Measurements from ENCODE around the gene BORCS6. TPM values are rescaled to one million over a fixed set of nuclear protein-coding genes. Genes with fewer than 3 reads are reported as not detected.

Gene BORCS6
- total RNA-seq, 1 experiment from 2014 or later = 6.4 TPM

DNA sequence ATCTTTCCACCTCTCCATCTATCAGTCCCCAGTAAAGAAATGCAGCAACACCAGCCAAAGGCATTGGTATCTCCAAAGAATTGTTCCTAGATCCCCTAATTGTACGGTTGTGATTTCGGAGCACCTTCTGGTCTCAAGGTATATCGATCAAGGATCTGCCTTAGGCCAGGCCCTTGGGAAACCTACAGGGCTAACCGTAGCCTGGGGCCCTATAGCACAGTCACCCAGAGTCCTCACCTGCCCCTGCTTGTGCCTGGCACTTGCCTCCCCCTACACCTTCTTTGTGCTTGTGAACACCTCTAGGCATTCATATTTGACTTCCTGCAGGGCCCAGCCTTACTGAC lies 37.2 kb upstream of the BORCS6 start:
- H3K79me2 ChIP-seq (ENCODE audit: low read depth) = no peaks in the 10 kb centered on the region
- no peaks in the 10 kb centered on the region for H3K9me2 ChIP-seq (ENCODE audit: insufficient read depth)
- no peaks in the 10 kb centered on the region for H3K36me3 ChIP-seq (ENCODE audit: low read depth)
- BruUV-seq (replicated peaks) = no TSS peak
- intact Hi-C loops (cut with micrococcal nuclease; ENCODE audit: unreplicated experiment) = loop anchor here (10.0 kb wide), 1 partner anchor 518 kb away; the partner anchor contains the start of gene CCDC42
- no peak overlapping the region for H3K4me3 ChIP-seq
- H2AFZ ChIP-seq = no peak overlapping the region
- H3K9me3 ChIP-seq (ENCODE audit: insufficient read depth, low read depth) = no peaks in the 10 kb centered on the region
- H3F3A ChIP-seq (ENCODE audit: insufficient read depth, low read depth) = peaks cover 26% of the 10 kb centered on the region
- no peaks in the 10 kb centered on the region for H3K27me3 ChIP-seq (ENCODE audit: insufficient read depth, low read depth)
- H4K20me1 ChIP-seq (ENCODE audit: insufficient read depth) = no peaks in the 10 kb centered on the region
- H3K4me1 ChIP-seq (replicated peaks; ENCODE audit: insufficient read depth) = no peaks in the 10 kb centered on the region; the same call in 1 of the 2 replicates
- no peak for DNase-seq
- ChIA-PET POLR2A (ENCODE audit: unreplicated experiment) (no interaction called here), CTCF (no interaction called here)
- no peak for TF ChIP-seq EZH2 (IDR thresholded peaks at IDR 0.05; ENCODE audit: low read depth)
- no peak for TF ChIP-seq CTCF (conservative IDR thresholded peaks at IDR 0.05)
- no peak overlapping the region for H3K27ac ChIP-seq
- H3K4me2 ChIP-seq = no peak overlapping the region

- no peaks in the 10 kb centered on the region; the same call in 1 of the 2 replicates for H3K4me1 ChIP-seq (replicated peaks; ENCODE audit: insufficient read depth)
- 0 out of 2 replicates have a peak overlapping the region, but pooled peaks have one; percentile 26 for H3K27ac ChIP-seq
- no peak for DNase-seq
- H3K27me3 ChIP-seq (ENCODE audit: insufficient read depth, low read depth) = no peaks in the 10 kb centered on the region
- peaks cover 29% of the 10 kb centered on the region for H3F3A ChIP-seq (ENCODE audit: insufficient read depth, low read depth)
- H3K9me2 ChIP-seq (ENCODE audit: insufficient read depth) = no peaks in the 10 kb centered on the region
- no peaks in the 10 kb centered on the region for H3K9me3 ChIP-seq (ENCODE audit: insufficient read depth, low read depth)
- H3K79me2 ChIP-seq (ENCODE audit: low read depth) = no peaks in the 10 kb centered on the region
- no peak overlapping the region for H3K4me2 ChIP-seq
- intact Hi-C loops (cut with micrococcal nuclease; ENCODE audit: unreplicated experiment) = loop anchor here (10.0 kb wide), 1 partner anchor 518 kb away; the partner anchor contains the start of gene CCDC42
- POLR2A ChIA-PET (ENCODE audit: unreplicated experiment) = no interaction called here
- CTCF ChIA-PET = no interaction called here
- TF ChIP-seq EZH2 (IDR thresholded peaks at IDR 0.05; ENCODE audit: low read depth) (no peak), CTCF (conservative IDR thresholded peaks at IDR 0.05) (no peak)
- no peak overlapping the region for H3K4me3 ChIP-seq
- no peak overlapping the region for H2AFZ ChIP-seq
- H4K20me1 ChIP-seq (ENCODE audit: insufficient read depth) = no peaks in the 10 kb centered on the region
- no TSS peak for BruUV-seq (replicated peaks)
- H3K36me3 ChIP-seq (ENCODE audit: low read depth) = no peaks in the 10 kb centered on the region
Measured at GRCh38 chr17:8226536-8227237, 36.7 kb upstream of the BORCS6 start.

GRCh38 chr17:8225813-8226535 lies 36.0 kb upstream of the BORCS6 start:
- Histone ChIP-seq H3K4me2 (no peak overlapping the region), H3K27ac (0 out of 2 replicates have a peak overlapping the region, but pooled peaks have one; percentile 26), H3K4me3 (no peak overlapping the region), H2AFZ (no peak overlapping the region), H3K9me3 (ENCODE audit: insufficient read depth, low read depth) (no peaks in the 10 kb centered on the region), H3K36me3 (ENCODE audit: low read depth) (no peaks in the 10 kb centered on the region), H3K79me2 (ENCODE audit: low read depth) (no peaks in the 10 kb centered on the region), H4K20me1 (ENCODE audit: insufficient read depth) (no peaks in the 10 kb centered on the region), H3F3A (ENCODE audit: insufficient read depth, low read depth) (peaks cover 34% of the 10 kb centered on the region), H3K9me2 (ENCODE audit: insufficient read depth) (no peaks in the 10 kb centered on the region), H3K4me1 (replicated peaks; ENCODE audit: insufficient read depth) (no peaks in the 10 kb centered on the region; the same call in 1 of the 2 replicates), H3K27me3 (ENCODE audit: insufficient read depth, low read depth) (no peaks in the 10 kb centered on the region)
- intact Hi-C loops (cut with micrococcal nuclease; ENCODE audit: unreplicated experiment) = loop anchor here (10.0 kb wide), 1 partner anchor 519 kb away; the partner anchor contains the start of gene CCDC42
- DNase-seq = no peak
- POLR2A ChIA-PET (ENCODE audit: unreplicated experiment) = interaction anchor here (0.6 kb wide), 1 partner anchor 194 kb away, joined by 4 read pairs; no protein-coding TSS in a partner anchor
- no TSS peak for BruUV-seq (replicated peaks)
- CTCF ChIA-PET = no interaction called here
- no peak for TF ChIP-seq CTCF (conservative IDR thresholded peaks at IDR 0.05)
- TF ChIP-seq EZH2 (IDR thresholded peaks at IDR 0.05; ENCODE audit: low read depth) = no peak

Data from PC-9 (cell line).